Parathyroid adenoma (tissue), 2 donors: ENCODE data around the gene TECPR1.
A peak's percentile ranks its signal among the peaks of the same experiment; 100 is the strongest.

Experiments used
- H2AFZ ChIP-seq: fragments of 300-600 bp; sonication (generic); one replicate; pipeline ENCODE4 v1.7.0; 2017; ENCODE audit warnings: antibody characterized with exemption, mild to moderate bottlenecking
- H3K27ac ChIP-seq: fragments of 300-600 bp; sonication (generic); one replicate; pipeline ENCODE4 v1.7.0; 2017
- H3K27me3 ChIP-seq: fragments of 300-600 bp; sonication (generic); one replicate; pipeline ENCODE4 v1.7.0; 2017; ENCODE audit warnings: low read length; ENCODE audit not compliant: control insufficient read depth, insufficient read depth
- H3K36me3 ChIP-seq: fragments of 300-600 bp; sonication (generic); one replicate; pipeline ENCODE4 v1.7.0; 2017; ENCODE audit warnings: low read length; ENCODE audit not compliant: control insufficient read depth, insufficient read depth
- H3K4me1 ChIP-seq: fragments of 300-600 bp; sonication (generic); one replicate; pipeline ENCODE4 v1.7.0; 2017; ENCODE audit warnings: control low read depth
- H3K4me2 ChIP-seq: fragments of 300-600 bp; sonication (generic); one replicate; pipeline ENCODE4 v1.7.0; 2017; ENCODE audit warnings: low read length
- H3K4me3 ChIP-seq: fragments of 300-600 bp; sonication (generic); one replicate; pipeline ENCODE4 v1.7.0; 2017; ENCODE audit warnings: low read depth, low read length
- H3K79me2 ChIP-seq: fragments of 300-600 bp; sonication (generic); one replicate; pipeline ENCODE4 v1.7.0; 2017; ENCODE audit warnings: control low read depth
- H3K9ac ChIP-seq: fragments of 300-600 bp; sonication (generic); one replicate; pipeline ENCODE4 v1.7.0; 2017; ENCODE audit warnings: mild to moderate bottlenecking
- H3K9me3 ChIP-seq: fragments of 300-600 bp; sonication (generic); one replicate; pipeline ENCODE4 v1.7.0; 2017; ENCODE audit warnings: low read length; ENCODE audit not compliant: control insufficient read depth
- CTCF ChIP-seq: fragments of 300-600 bp; sonication (generic); IDR thresholded peaks from one replicate; pipeline ENCODE4 v1.7.0; 2017; ENCODE audit warnings: antibody characterized with exemption, mild to moderate bottlenecking
- donor health status: primary hyperparathyroidism.

Gene TECPR1

GRCh38 chr7:98168181-98168903, 83.7 kb downstream of the TECPR1 start:
- peak; percentile 90 for TF ChIP-seq CTCF
- Histone ChIP-seq H3K4me3 (no peak overlapping the region), H3K4me1 (peaks cover 14% of the 10 kb centered on the region), H3K79me2 (peaks cover 9% of the 10 kb centered on the region), H3K27me3 (no peaks in the 10 kb centered on the region), H2AFZ (no peak overlapping the region), H3K36me3 (no peaks in the 10 kb centered on the region), H3K4me2 (no peak overlapping the region), H3K9me3 (no peaks in the 10 kb centered on the region), H3K9ac (no peak overlapping the region), H3K27ac (no peak overlapping the region)

GRCh38 chr7:98167653-98168052, 84.4 kb downstream of the TECPR1 start:
- no peak overlapping the region for H3K9ac ChIP-seq
- peaks cover 9% of the 10 kb centered on the region for H3K79me2 ChIP-seq
- no peak overlapping the region for H2AFZ ChIP-seq
- no peaks in the 10 kb centered on the region for H3K27me3 ChIP-seq
- no peak overlapping the region for H3K4me3 ChIP-seq
- H3K4me2 ChIP-seq: no peak overlapping the region
- H3K27ac ChIP-seq: no peak overlapping the region
- peaks cover 15% of the 10 kb centered on the region for H3K4me1 ChIP-seq
- H3K9me3 ChIP-seq: no peaks in the 10 kb centered on the region
- no peak for TF ChIP-seq CTCF
- no peaks in the 10 kb centered on the region for H3K36me3 ChIP-seq

GRCh38 chr7:98166668-98166970, 85.4 kb downstream of the TECPR1 start:
- Histone ChIP-seq H3K4me2 (no peak overlapping the region), H3K4me1 (peaks cover 15% of the 10 kb centered on the region), H3K36me3 (no peaks in the 10 kb centered on the region), H2AFZ (no peak overlapping the region), H3K4me3 (no peak overlapping the region), H3K79me2 (peaks cover 9% of the 10 kb centered on the region), H3K27me3 (no peaks in the 10 kb centered on the region), H3K27ac (no peak overlapping the region), H3K9me3 (no peaks in the 10 kb centered on the region), H3K9ac (no peak overlapping the region)
- TF ChIP-seq CTCF: no peak

- Histone ChIP-seq H3K4me1 (peaks cover 15% of the 10 kb centered on the region), H3K27me3 (no peaks in the 10 kb centered on the region)
- TF ChIP-seq CTCF: peak; percentile 64
These were observed 86.0 kb downstream of the TECPR1 start for GRCh38 chr7:98165827-98166667.

More at GRCh38 chr7:98165827-98166667, 86.0 kb downstream of the TECPR1 start:
- Histone ChIP-seq H3K4me2 (no peak overlapping the region), H3K36me3 (no peaks in the 10 kb centered on the region), H3K4me3 (no peak overlapping the region), H3K9me3 (no peaks in the 10 kb centered on the region), H3K27ac (no peak overlapping the region), H3K9ac (no peak overlapping the region), H3K79me2 (peaks cover 9% of the 10 kb centered on the region), H2AFZ (no peak overlapping the region)
